Transverse colon (tissue), 4 donors: Measurements from ENCODE around the gene ZNF366. TPM values are rescaled to one million over a fixed set of nuclear protein-coding genes. Genes with fewer than 3 reads are reported as not detected.

Experiments used
- DNase-seq: peaks from one replicate; pipeline ENCODE4 v3.0.0-alpha.2; 2019
- H3K27ac ChIP-seq, 4 donors: fragments of 200-600 bp; sonication (generic); 2 replicates each; pipeline ENCODE4 v1.5.1; 2016 to 2018; ENCODE audit warnings: inconsistent platforms in 4 of 4
- H3K27me3 ChIP-seq: fragments of 200-600 bp; sonication (generic); 2 replicates; pipeline ENCODE4 v1.5.1; 2017; ENCODE audit warnings: inconsistent platforms
- H3K36me3 ChIP-seq, 4 donors: fragments of 200-600 bp; sonication (generic); 2 replicates each; pipeline ENCODE4 v1.5.1; 2017 to 2019; ENCODE audit warnings: inconsistent platforms in 4 of 4
- H3K4me1 ChIP-seq, 4 donors: fragments of 200-600 bp; sonication (generic); 2 replicates each; pipeline ENCODE4 v1.5.1; 2017 to 2020; ENCODE audit warnings: inconsistent platforms in 4 of 4
- H3K4me3 ChIP-seq, 4 donors: fragments of 200-600 bp; sonication (generic); 1 replicate in 1 of 4; 2 replicates in 3 of 4; pipeline versions ENCODE4 v1.5.1 to v1.6.1; 2017 to 2019; ENCODE audit warnings: inconsistent platforms in 4 of 4
- H3K9me3 ChIP-seq, 2 donors: fragments of 200-600 bp; sonication (generic); 2 replicates each; pipeline ENCODE4 v1.5.1; 2017 to 2019; ENCODE audit warnings: inconsistent platforms in 2 of 2
- EP300 ChIP-seq: sonication (generic); formaldehyde crosslinking; IDR thresholded peaks from one replicate; pipeline ENCODE4 v1.6.1; 2017; ENCODE audit warnings: antibody characterized with exemption, low read depth
- POLR2A ChIP-seq: fragments of 450-650 bp; IDR thresholded peaks from one replicate; pipeline ENCODE4 v1.6.1; 2016; ENCODE audit warnings: antibody characterized with exemption, mild to moderate bottlenecking, moderate library complexity
- POLR2AphosphoS5 ChIP-seq, 3 donors: sonication (generic); formaldehyde crosslinking; IDR thresholded peaks; one replicate each; pipeline ENCODE4 v1.6.1; 2016; ENCODE audit warnings: antibody characterized with exemption in 3 of 3
- WGBS, 2 donors: methylation state at CpG; one replicate each; pipeline ENCODE4 v1.1.5; 2018; ENCODE audit warnings: low coverage in 1 of 2; 5-methylcytosine and 5-hydroxymethylcytosine counted together
- in situ Hi-C, 4 donors: fragments of 200-750 bp; cut with MboI; loops; one replicate each; pipeline versions ENCODE4 v1.15.0 to v1.15.1; 2017; ENCODE audit warnings: low sequenced_read_pairs in 3 of 4, low pct_ligation_motif_present in 1 of 4, low pct_unique_long_range_greater_than_20kb in 1 of 4
- intact Hi-C: fragments of 100-400 bp; cut with DNase I; formaldehyde crosslinking; loops from one replicate; pipeline ENCODE4 v1.15.1; 2023; ENCODE audit warnings: low total_unique reads
- total RNA-seq, 4 donors: library from RNA; depleted of rRNA; stranded (reverse); fragments of >200 nt; gene quantifications; one replicate each; pipeline ENCODE4 v1.1.0, GENCODE V29; 2016
- TF ChIP-seq, protein P1 (sequence below), 5 experiments: fragments of 200-600 bp in 3 of 5; fragments of 450-650 bp in 2 of 5; sonication (generic) in 3 of 5; IDR thresholded peaks; 1 replicate in 2 of 5; 2 replicates in 3 of 5; pipeline ENCODE4 v1.5.1; 2016 to 2017; ENCODE audit warnings: antibody characterized with exemption in 5 of 5, inconsistent platforms in 3 of 5, mild to moderate bottlenecking in 2 of 5, moderate library complexity in 1 of 5

ZNF366 gene
- total RNA-seq, 4 donors from 2014 or later = 0.40 to 1.4 (median 0.72) TPM

- no peaks in the 10 kb centered on the region for H3K9me3 ChIP-seq
- H3K4me3 ChIP-seq = no peak overlapping the region
- no peak for TF ChIP-seq POLR2A
- TF ChIP-seq, protein P1, sequence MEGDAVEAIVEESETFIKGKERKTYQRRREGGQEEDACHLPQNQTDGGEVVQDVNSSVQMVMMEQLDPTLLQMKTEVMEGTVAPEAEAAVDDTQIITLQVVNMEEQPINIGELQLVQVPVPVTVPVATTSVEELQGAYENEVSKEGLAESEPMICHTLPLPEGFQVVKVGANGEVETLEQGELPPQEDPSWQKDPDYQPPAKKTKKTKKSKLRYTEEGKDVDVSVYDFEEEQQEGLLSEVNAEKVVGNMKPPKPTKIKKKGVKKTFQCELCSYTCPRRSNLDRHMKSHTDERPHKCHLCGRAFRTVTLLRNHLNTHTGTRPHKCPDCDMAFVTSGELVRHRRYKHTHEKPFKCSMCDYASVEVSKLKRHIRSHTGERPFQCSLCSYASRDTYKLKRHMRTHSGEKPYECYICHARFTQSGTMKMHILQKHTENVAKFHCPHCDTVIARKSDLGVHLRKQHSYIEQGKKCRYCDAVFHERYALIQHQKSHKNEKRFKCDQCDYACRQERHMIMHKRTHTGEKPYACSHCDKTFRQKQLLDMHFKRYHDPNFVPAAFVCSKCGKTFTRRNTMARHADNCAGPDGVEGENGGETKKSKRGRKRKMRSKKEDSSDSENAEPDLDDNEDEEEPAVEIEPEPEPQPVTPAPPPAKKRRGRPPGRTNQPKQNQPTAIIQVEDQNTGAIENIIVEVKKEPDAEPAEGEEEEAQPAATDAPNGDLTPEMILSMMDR (IDR thresholded peaks at IDR 0.05) = no peak
- H3K36me3 ChIP-seq = no peaks in the 10 kb centered on the region
- no peak overlapping the region for H3K27ac ChIP-seq
- 95% methylated on average over 48 of the region's 48 CpGs; no CpG with 5 or more reads in 1 of the 2 donors for WGBS, 2 donors
- DNase-seq = no peak
- intact Hi-C loops (no loop called here), in situ Hi-C loops (no loop called here)
- H3K27me3 ChIP-seq = no peaks in the 10 kb centered on the region
- H3K4me1 ChIP-seq = no peaks in the 10 kb centered on the region
Measured at GRCh38 chr5:72417333-72418062, 89.7 kb downstream of the ZNF366 start.

GRCh38 chr5:72415616-72416325 lies 91.4 kb downstream of the ZNF366 start:
- WGBS, 2 donors = 82 to 85% methylated on average over 3 to 5 of the region's 5 CpGs
- intact Hi-C loops = no loop called here
- in situ Hi-C loops = no loop called here

DNA sequence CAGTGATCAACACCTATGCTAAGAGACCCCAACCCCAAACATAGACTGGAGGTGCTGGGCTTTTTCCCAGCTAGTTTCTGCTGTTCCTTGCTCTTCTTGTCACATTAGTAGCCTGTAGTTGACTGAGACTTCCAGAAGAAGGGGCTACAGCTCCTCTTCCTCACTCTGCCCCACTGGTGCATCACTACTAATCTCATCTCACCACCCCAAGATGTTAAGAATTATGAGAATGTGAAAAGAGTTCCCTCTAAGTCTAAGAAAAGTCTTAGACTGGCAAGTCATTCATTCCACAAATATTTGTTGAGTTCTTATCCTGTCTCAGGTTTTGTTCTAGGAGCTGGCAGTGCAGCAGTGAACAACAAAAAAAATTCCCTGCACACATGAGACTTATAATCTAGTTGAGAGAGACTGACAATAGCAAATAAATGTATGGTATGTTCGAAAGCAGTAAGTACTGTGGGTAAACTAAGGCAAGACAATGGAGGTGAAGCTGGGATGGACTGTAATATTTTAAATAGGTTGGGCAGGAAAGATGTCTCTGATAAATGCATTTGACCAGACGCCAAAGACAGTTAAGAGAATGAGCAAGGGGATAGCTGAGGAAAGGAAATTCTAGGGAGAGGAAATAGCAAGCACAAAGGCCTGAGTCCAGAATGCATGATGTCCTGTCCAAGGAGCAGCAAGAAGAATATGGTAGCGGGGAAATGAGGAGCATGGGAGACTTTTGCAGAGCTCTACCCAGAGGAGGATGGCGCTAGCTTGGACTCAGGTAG lies 94.7 kb downstream of the ZNF366 start:
- intact Hi-C loops (no loop called here), in situ Hi-C loops (no loop called here)
- Histone ChIP-seq H3K36me3 (no peaks in the 10 kb centered on the region), H3K9me3 (no peaks in the 10 kb centered on the region), H3K27me3 (no peaks in the 10 kb centered on the region), H3K4me3 (no peak overlapping the region), H3K27ac (no peak overlapping the region), H3K4me1 (no peaks in the 10 kb centered on the region)
- no peak for TF ChIP-seq POLR2A
- no peak for TF ChIP-seq EP300
- TF ChIP-seq, protein P1 (IDR thresholded peaks at IDR 0.05) = no peak
- TF ChIP-seq POLR2AphosphoS5 (IDR thresholded peaks at IDR 0.05) = no peak
- DNase-seq = no peak
- 74 to 90% methylated on average over 4 of the region's 4 CpGs for WGBS, 2 donors

More at GRCh38 chr5:72415616-72416325, 91.4 kb downstream of the ZNF366 start:
- H3K27me3 ChIP-seq = no peaks in the 10 kb centered on the region
- H3K36me3 ChIP-seq = no peaks in the 10 kb centered on the region
- TF ChIP-seq POLR2A (no peak), POLR2AphosphoS5 (IDR thresholded peaks at IDR 0.05) (no peak), EP300 (no peak)
- TF ChIP-seq, protein P1 (IDR thresholded peaks at IDR 0.05) = no peak
- no peaks in the 10 kb centered on the region for H3K4me1 ChIP-seq
- DNase-seq = no peak
- no peaks in the 10 kb centered on the region for H3K9me3 ChIP-seq
- no peak overlapping the region for H3K4me3 ChIP-seq
- no peak overlapping the region for H3K27ac ChIP-seq

DNA sequence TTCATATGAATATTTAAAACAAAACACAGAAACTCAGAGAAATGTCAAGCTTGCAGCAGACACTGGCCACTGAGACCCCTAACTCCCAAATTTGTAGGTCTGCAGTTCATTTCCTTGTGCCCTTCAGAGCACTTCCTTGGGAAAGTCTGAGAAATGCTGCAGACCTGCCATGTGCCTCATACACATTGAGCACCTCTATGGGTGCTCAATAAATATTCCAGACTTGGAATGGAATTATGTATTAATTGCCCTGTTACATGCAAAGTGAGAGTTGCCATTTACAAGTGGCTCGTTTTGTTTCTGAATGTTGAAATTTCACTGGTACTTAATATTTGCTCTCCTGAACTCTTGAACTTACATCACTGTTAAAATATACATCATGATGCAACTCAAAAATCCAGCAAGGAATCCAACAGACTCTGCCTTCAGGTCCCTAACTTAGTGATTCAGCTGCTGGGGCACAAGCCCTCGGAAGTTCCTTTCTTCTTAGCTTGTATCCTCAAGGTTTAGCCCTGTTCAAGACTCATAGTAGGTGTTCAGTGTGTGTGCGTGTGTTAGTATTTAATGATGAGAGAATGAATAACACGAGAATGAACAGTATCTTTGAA lies 96.4 kb downstream of the ZNF366 start:
- intact Hi-C loops (no loop called here), in situ Hi-C loops (no loop called here)
- H3K27me3 ChIP-seq = no peaks in the 10 kb centered on the region
- 60 to 76% methylated on average over 4 of the region's 4 CpGs for WGBS, 2 donors
- H3K27ac ChIP-seq = no peak overlapping the region
- H3K36me3 ChIP-seq = no peaks in the 10 kb centered on the region
- no peak overlapping the region for H3K4me3 ChIP-seq
- no peak for DNase-seq
- TF ChIP-seq, protein P1 (IDR thresholded peaks at IDR 0.05) = no peak
- TF ChIP-seq EP300 (no peak), POLR2AphosphoS5 (IDR thresholded peaks at IDR 0.05) (no peak), POLR2A (no peak)
- no peaks in the 10 kb centered on the region for H3K4me1 ChIP-seq
- no peaks in the 10 kb centered on the region for H3K9me3 ChIP-seq
